Smooth muscle cell (in vitro differentiated cells): ENCODE data around the gene SLX4. TPM values are rescaled to one million over a fixed set of nuclear protein-coding genes. Genes with fewer than 3 reads are reported as not detected.

Source experiments
- DNase-seq: peaks from one replicate; lab custom pipeline; 2025; ENCODE audit not compliant: unreplicated experiment; lab: John Stamatoyannopoulos, UW
- H2AFZ ChIP-seq: fragments of 200-600 bp; sonication (generic); 2 replicates; pipeline ENCODE4 v1.6.0; 2016; ENCODE audit warnings: antibody characterized with exemption, low read depth, mild to moderate bottlenecking
- H3F3A ChIP-seq: fragments of 200-600 bp; sonication (generic); 2 replicates; pipeline ENCODE4 v1.6.0; 2017; ENCODE audit warnings: antibody characterized with exemption, low read depth
- H3K27ac ChIP-seq: fragments of 200-600 bp; sonication (generic); 2 replicates; pipeline ENCODE4 v1.5.1; 2016; ENCODE audit warnings: low read depth, mild to moderate bottlenecking
- H3K27me3 ChIP-seq: fragments of 200-600 bp; sonication (generic); 2 replicates; pipeline ENCODE4 v1.6.1; 2016; ENCODE audit warnings: low read depth, mild to moderate bottlenecking
- H3K36me3 ChIP-seq: fragments of 200-600 bp; sonication (generic); 2 replicates; pipeline ENCODE4 v1.5.1; 2016; ENCODE audit warnings: low read depth
- H3K4me1 ChIP-seq: fragments of 200-600 bp; sonication (generic); 2 replicates; pipeline ENCODE4 v1.5.1; 2016; ENCODE audit warnings: low read depth
- H3K4me2 ChIP-seq: fragments of 200-600 bp; sonication (generic); 2 replicates; pipeline ENCODE4 v1.6.0; 2016; ENCODE audit warnings: mild to moderate bottlenecking
- H3K4me3 ChIP-seq: fragments of 200-600 bp; sonication (generic); 2 replicates; pipeline ENCODE4 v1.5.1; 2016; ENCODE audit warnings: mild to moderate bottlenecking
- H3K79me2 ChIP-seq: fragments of 200-600 bp; sonication (generic); 2 replicates; pipeline ENCODE4 v1.6.0; 2016; ENCODE audit warnings: low read depth, mild to moderate bottlenecking
- H3K9ac ChIP-seq: fragments of 200-600 bp; sonication (generic); 2 replicates; pipeline ENCODE4 v1.6.0; 2016; ENCODE audit warnings: low read depth
- H3K9me3 ChIP-seq: fragments of 200-600 bp; sonication (generic); replicated peaks from 2 replicates; pipeline ENCODE4 v1.5.1; 2016; ENCODE audit warnings: low read depth
- H4K20me1 ChIP-seq: fragments of 200-600 bp; sonication (generic); 2 replicates; pipeline ENCODE4 v1.6.0; 2016; ENCODE audit warnings: low read depth
- WGBS: methylation state at CpG from one replicate; pipeline ENCODE4 v1.1.7; 2016; ENCODE audit warnings: low lambda C conversion rate; 5-methylcytosine and 5-hydroxymethylcytosine counted together
- polyA plus RNA-seq: library from polyadenylated mRNA; unstranded; fragments of >200 nt; fragmentation: Nextera tagmentation; extraction: Ambion mirVana; gene quantifications from 2 replicates; pipeline ENCODE4 v1.2.1, GENCODE V29; 2016
- total RNA-seq: library from RNA; depleted of rRNA; stranded (reverse); fragments of >200 nt; gene quantifications from 2 replicates; pipeline ENCODE4 v1.2.3, GENCODE V29; 2014
- TF ChIP-seq, protein P1 (sequence below): fragments of 200-600 bp; sonication (generic); IDR thresholded peaks from 2 replicates; pipeline ENCODE4 v1.5.1; 2017; ENCODE audit warnings: borderline replicate concordance, mild to moderate bottlenecking, antibody characterized with exemption; ENCODE audit not compliant: insufficient read depth, poor library complexity, severe bottlenecking

SLX4 gene
- total and polyA plus RNA-seq, 2 experiments from 2014 or later: 3.5 to 3.6 TPM

GRCh38 chr16:3578121-3578520 lies 33.3 kb downstream of the SLX4 start:
- H2AFZ ChIP-seq: no peak overlapping the region
- H3F3A ChIP-seq: no peaks in the 10 kb centered on the region
- H4K20me1 ChIP-seq: no peaks in the 10 kb centered on the region
- H3K27ac ChIP-seq: no peak overlapping the region
- H3K36me3 ChIP-seq: no peaks in the 10 kb centered on the region
- H3K27me3 ChIP-seq: no peaks in the 10 kb centered on the region
- no peaks in the 10 kb centered on the region for H3K79me2 ChIP-seq
- H3K4me3 ChIP-seq: no peak overlapping the region
- H3K4me1 ChIP-seq: no peaks in the 10 kb centered on the region
- TF ChIP-seq, protein P1, sequence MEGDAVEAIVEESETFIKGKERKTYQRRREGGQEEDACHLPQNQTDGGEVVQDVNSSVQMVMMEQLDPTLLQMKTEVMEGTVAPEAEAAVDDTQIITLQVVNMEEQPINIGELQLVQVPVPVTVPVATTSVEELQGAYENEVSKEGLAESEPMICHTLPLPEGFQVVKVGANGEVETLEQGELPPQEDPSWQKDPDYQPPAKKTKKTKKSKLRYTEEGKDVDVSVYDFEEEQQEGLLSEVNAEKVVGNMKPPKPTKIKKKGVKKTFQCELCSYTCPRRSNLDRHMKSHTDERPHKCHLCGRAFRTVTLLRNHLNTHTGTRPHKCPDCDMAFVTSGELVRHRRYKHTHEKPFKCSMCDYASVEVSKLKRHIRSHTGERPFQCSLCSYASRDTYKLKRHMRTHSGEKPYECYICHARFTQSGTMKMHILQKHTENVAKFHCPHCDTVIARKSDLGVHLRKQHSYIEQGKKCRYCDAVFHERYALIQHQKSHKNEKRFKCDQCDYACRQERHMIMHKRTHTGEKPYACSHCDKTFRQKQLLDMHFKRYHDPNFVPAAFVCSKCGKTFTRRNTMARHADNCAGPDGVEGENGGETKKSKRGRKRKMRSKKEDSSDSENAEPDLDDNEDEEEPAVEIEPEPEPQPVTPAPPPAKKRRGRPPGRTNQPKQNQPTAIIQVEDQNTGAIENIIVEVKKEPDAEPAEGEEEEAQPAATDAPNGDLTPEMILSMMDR: no peak
- H3K4me2 ChIP-seq: no peak overlapping the region
- 98% methylated on average over 8 of the region's 8 CpGs for WGBS
- no peaks in the 10 kb centered on the region for H3K9me3 ChIP-seq
- no peak for DNase-seq
- H3K9ac ChIP-seq: no peak overlapping the region

- H3K9ac ChIP-seq: no peak within 1 kb of the TSS
- H3K4me2 ChIP-seq: no peak within 1 kb of the TSS
- H3K4me3 ChIP-seq: no peak within 1 kb of the TSS
- no peaks in the 10 kb centered on the region for H3K27me3 ChIP-seq
- no peaks in the 10 kb centered on the region for H3F3A ChIP-seq
- H3K79me2 ChIP-seq: no peaks in the 10 kb centered on the region
- no peak for DNase-seq
- H4K20me1 ChIP-seq: no peaks in the 10 kb centered on the region
- no peaks in the 10 kb centered on the region for H3K36me3 ChIP-seq
- no peaks in the 10 kb centered on the region for H3K4me1 ChIP-seq
- TF ChIP-seq, protein P1: no peak
- 88% methylated on average over 18 of the region's 18 CpGs for WGBS
- H3K27ac ChIP-seq: no peak within 1 kb of the TSS
- H3K9me3 ChIP-seq: no peaks in the 10 kb centered on the region
- no peak within 1 kb of the TSS for H2AFZ ChIP-seq
Observed at GRCh38 chr16:3577302-3577752, 34.1 kb downstream of the SLX4 start, which contains the start of gene NLRC3. Gene NLRC3 (minus strand): TSS chr16:3577403. CDS start chr16:3565036, 12,367 bp downstream.

- Histone ChIP-seq H2AFZ (no peak overlapping the region), H3K27me3 (no peaks in the 10 kb centered on the region), H4K20me1 (no peaks in the 10 kb centered on the region), H3K36me3 (no peaks in the 10 kb centered on the region), H3F3A (no peaks in the 10 kb centered on the region), H3K4me2 (no peak overlapping the region), H3K9ac (no peak overlapping the region), H3K4me3 (no peak overlapping the region), H3K79me2 (no peaks in the 10 kb centered on the region), H3K9me3 (no peaks in the 10 kb centered on the region), H3K27ac (no peak overlapping the region), H3K4me1 (no peaks in the 10 kb centered on the region)
- no peak for DNase-seq
- TF ChIP-seq, protein P1: no peak
- WGBS: 97% methylated on average over 11 of the region's 11 CpGs
Observed at GRCh38 chr16:3576211-3576610, 35.2 kb downstream of the SLX4 start.

GRCh38 chr16:3575491-3575890 lies 35.9 kb downstream of the SLX4 start:
- TF ChIP-seq, protein P1: no peak
- WGBS: 91% methylated on average over 13 of the region's 13 CpGs
- Histone ChIP-seq H3K36me3 (no peaks in the 10 kb centered on the region), H3K4me2 (no peak overlapping the region), H3K27me3 (no peaks in the 10 kb centered on the region), H3K9ac (no peak overlapping the region), H2AFZ (no peak overlapping the region), H3K4me3 (no peak overlapping the region), H3K4me1 (no peaks in the 10 kb centered on the region), H3F3A (no peaks in the 10 kb centered on the region), H4K20me1 (no peaks in the 10 kb centered on the region), H3K9me3 (peaks cover 2% of the 10 kb centered on the region), H3K79me2 (no peaks in the 10 kb centered on the region), H3K27ac (no peak overlapping the region)
- no peak for DNase-seq
